HG02852 (cell line): Measurements from ENCODE around the gene PPP1R2.
"Not testable (repeated sequence)": the region's sequence is repeated elsewhere in the genome, so short reads cannot be mapped to it uniquely, and the experiment has no call there.

Source experiments
- ATAC-seq: cut with Tn5 transposase; IDR thresholded peaks from one replicate; pipeline ENCODE4 v1.9.1; 2021; ENCODE audit warnings: mild to moderate bottlenecking, moderate library complexity; ENCODE audit not compliant: unreplicated experiment

Gene PPP1R2

GRCh38 chr3:195542698-195543499 lies at the start of gene PPP1R2:
PPP1R2 (minus strand) TSS chr3:195543325; CDS start chr3:195543025, 300 bp downstream.
- ATAC-seq = peak; percentile 63

DNA sequence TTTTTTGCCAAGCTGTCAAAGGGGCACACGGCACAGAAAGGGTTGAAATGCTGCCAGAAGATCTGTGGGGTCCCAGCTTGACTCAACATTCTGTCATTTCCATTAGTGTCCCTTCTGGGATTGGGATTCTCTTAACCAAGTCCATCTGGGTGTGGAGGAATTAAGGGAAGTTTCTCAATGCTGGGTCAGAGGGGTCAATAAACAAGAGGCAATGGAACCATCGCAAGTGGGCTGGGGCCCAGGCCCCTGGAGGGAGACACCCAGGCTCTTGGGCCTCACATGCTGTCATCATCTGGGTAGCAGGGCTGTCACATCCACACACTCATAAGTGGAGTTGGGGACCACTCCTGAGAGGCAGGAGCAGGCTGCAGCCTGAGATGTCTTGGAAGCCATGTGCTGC lies 48.7 kb upstream of the PPP1R2 start:
- ATAC-seq = no peak

GRCh38 chr3:195591220-195591619 lies 48.1 kb upstream of the PPP1R2 start:
- no peak for ATAC-seq

- not testable (repeated sequence) for ATAC-seq
Measured at GRCh38 chr3:195590381-195590780, 47.3 kb upstream of the PPP1R2 start.

DNA sequence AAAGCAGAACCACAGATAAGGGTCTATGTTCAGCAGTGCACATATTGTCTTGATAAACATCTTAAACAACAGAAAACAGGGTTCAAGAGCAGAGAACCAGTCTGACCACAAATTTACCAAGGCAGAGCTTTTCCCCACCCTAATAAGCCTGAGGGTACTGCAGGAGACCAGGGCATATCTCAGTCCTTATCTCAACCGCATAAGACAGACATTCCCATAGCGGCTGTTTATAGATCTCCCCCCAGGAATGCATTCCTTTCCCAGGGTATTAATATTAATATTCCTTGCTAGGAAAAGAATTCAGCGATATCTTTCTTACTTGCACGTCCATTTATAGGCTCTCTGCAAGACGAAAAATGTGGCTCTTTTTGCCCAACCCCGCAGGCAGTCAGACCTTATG lies 46.7 kb upstream of the PPP1R2 start:
- not testable (repeated sequence) for ATAC-seq

GRCh38 chr3:195587824-195588223 lies 44.7 kb upstream of the PPP1R2 start:
- ATAC-seq = no peak

- ATAC-seq = no peak
Measured at GRCh38 chr3:195587406-195587805, 44.3 kb upstream of the PPP1R2 start.

DNA sequence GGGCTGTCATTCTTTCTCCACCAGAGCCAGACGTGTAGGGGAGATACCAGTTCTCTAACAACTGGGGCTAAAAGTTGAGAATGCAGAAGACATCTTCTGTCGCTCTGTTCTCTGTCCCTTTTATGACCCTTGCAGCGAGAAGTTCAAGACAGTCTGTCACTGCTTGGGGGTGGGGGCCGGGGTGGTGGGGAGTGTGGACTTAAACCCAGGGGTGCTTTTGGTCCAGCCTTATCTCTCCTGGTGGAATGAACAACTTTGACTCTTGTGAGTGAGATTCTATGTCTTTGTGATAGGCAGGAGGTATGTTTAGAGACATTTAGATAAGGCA lies 41.4 kb upstream of the PPP1R2 start:
- ATAC-seq = no peak

DNA sequence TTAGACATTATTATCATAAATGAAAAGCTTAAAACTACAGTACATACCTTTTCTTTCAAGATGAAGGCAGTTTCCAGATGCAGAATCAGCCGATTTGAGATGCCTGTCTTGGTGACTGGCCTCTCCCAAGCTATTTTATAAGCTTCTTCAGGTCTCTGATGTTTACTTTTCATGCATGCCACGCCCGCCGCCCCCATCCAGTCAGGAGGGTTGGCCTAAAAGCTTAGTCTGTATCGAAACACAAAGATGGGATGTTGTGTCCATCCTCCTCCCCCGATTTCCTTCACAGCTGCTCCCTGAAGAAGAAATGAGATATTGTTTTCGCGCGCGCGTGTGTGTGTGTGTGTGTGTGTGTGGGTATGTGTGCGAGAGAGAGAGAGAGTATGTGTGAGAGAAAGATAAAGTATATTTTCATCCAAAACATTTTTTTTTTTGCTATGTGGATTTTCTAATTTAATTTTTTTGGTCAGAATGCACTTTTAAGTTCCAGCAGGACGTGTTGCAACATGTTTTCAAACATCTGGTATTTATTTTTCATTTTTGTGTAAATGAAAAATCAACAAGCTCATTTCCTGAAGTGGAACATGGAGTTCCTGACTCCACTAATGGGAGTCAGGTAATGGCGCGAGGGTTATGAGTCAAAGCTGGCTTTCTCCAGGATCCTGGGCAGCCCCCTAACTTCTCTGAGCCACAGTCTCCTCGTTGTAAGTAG lies 40.9 kb upstream of the PPP1R2 start, which contains the start of gene APOD:
TSS of gene APOD (minus strand) at position 110 of the 712 bp plus-strand sequence. CDS start 4,479 bp downstream, outside the sequence.
- no peak for ATAC-seq

GRCh38 chr3:195582947-195583346 lies 39.8 kb upstream of the PPP1R2 start:
- no peak for ATAC-seq

GRCh38 chr3:195580744-195581443 lies 37.8 kb upstream of the PPP1R2 start:
- ATAC-seq = no peak

DNA sequence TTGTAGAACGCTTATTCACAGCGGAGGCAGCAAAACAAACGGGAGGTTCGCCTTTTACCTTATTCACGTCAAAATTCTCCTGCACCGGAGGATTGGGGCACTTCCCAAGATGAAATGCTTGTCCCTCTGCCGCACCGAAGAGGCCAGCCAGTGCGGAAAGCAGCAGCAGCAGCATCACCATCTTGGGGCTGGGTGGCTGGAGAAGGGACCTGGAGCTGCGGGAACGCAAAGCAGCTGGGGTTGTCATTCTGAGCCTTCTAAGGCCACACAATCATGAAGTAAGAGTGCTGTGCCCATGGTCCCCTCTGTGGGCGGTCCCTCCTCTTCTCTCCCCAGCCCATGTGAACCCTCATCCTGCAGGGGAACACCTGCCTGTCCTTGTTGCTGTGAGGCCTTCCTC lies 36.2 kb upstream of the PPP1R2 start:
- ATAC-seq = no peak

GRCh38 chr3:195578565-195578964 lies 35.4 kb upstream of the PPP1R2 start:
- no peak for ATAC-seq

- ATAC-seq = no peak
Measured at GRCh38 chr3:195577645-195578177, 34.6 kb upstream of the PPP1R2 start.

- no peak for ATAC-seq
Measured at GRCh38 chr3:195574497-195575304, 31.6 kb upstream of the PPP1R2 start.

GRCh38 chr3:195573611-195574496 lies 30.7 kb upstream of the PPP1R2 start:
- no peak for ATAC-seq

- no peak for ATAC-seq
Measured at GRCh38 chr3:195571361-195571760, 28.2 kb upstream of the PPP1R2 start.

GRCh38 chr3:195570912-195571311 lies 27.8 kb upstream of the PPP1R2 start:
- no peak for ATAC-seq

GRCh38 chr3:195570344-195570743 lies 27.2 kb upstream of the PPP1R2 start:
- ATAC-seq = no peak

GRCh38 chr3:195568630-195569029 lies 25.5 kb upstream of the PPP1R2 start:
- ATAC-seq = no peak
